GM12865 (cell line): Measurements from ENCODE around the gene ARMH3.

ENCODE experiments used
- DNase-seq: peaks from one replicate; pipeline ENCODE4 v3.0.0; 2010; ENCODE audit warnings: low read depth
- H3K4me3 ChIP-seq: 2 replicates; pipeline ENCODE4 v1.5.1; 2011; ENCODE audit warnings: mild to moderate bottlenecking, low read depth, low read length, control low read depth
- TF ChIP-seq, protein P1 (sequence below): IDR thresholded peaks from 2 replicates; pipeline ENCODE4 v1.5.1; 2011; ENCODE audit warnings: low read length, control low read depth, low read depth, inconsistent platforms; ENCODE audit not compliant: insufficient read depth; ENCODE audit errors: missing control alignments

The ARMH3 gene

GRCh38 chr10:101933976-101934375 is 122.0 kb downstream of the ARMH3 start:
- no peak overlapping the region for H3K4me3 ChIP-seq
- TF ChIP-seq, protein P1, sequence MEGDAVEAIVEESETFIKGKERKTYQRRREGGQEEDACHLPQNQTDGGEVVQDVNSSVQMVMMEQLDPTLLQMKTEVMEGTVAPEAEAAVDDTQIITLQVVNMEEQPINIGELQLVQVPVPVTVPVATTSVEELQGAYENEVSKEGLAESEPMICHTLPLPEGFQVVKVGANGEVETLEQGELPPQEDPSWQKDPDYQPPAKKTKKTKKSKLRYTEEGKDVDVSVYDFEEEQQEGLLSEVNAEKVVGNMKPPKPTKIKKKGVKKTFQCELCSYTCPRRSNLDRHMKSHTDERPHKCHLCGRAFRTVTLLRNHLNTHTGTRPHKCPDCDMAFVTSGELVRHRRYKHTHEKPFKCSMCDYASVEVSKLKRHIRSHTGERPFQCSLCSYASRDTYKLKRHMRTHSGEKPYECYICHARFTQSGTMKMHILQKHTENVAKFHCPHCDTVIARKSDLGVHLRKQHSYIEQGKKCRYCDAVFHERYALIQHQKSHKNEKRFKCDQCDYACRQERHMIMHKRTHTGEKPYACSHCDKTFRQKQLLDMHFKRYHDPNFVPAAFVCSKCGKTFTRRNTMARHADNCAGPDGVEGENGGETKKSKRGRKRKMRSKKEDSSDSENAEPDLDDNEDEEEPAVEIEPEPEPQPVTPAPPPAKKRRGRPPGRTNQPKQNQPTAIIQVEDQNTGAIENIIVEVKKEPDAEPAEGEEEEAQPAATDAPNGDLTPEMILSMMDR: no peak
- DNase-seq: no peak

DNA sequence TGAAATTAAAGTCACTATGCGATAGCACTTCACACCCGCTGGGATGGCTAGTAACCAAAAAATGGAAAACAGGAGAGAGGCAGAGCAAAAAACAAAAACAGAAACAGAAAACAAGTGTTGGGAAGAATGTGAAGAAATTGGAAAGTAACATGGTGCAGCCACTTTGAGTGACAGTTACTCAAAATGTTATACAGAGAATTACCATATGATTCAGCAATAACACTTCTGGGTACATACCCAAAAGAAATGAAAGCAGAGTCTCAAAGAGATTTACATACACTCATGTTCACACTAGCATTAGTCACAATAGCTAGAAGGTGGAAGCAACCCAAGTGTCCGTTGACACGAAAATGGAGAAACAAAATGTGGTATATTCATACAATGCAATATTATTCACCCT is 123.8 kb downstream of the ARMH3 start:
- TF ChIP-seq, protein P1: no peak
- peak; percentile 7 for DNase-seq
- no peak overlapping the region for H3K4me3 ChIP-seq

- TF ChIP-seq, protein P1: no peak
- no peak overlapping the region for H3K4me3 ChIP-seq
- DNase-seq: no peak
Observed at GRCh38 chr10:101925027-101925426, 130.9 kb downstream of the ARMH3 start.

DNA sequence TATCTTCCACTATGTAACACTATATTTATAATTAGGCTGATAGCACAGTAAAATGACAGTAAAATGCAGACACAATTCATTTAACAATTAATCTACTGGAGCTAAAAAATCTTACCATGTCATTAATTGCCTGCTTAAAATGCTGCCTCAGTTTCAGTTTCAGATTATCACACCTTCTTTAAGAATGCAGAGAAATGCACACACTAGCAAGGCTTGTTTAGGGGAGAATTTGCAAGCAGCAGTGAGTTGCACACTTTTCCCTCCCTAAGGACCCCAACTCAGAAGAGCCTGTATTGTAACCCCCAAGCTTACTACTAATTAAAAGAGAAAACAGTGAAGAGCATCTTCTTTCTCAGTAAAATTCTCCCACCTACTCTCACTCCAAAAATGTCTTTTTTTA is 132.7 kb downstream of the ARMH3 start:
- DNase-seq: no peak
- no peak overlapping the region for H3K4me3 ChIP-seq
- TF ChIP-seq, protein P1: no peak

GRCh38 chr10:101922846-101923245 is 133.1 kb downstream of the ARMH3 start:
- H3K4me3 ChIP-seq: no peak overlapping the region
- TF ChIP-seq, protein P1: no peak
- DNase-seq: no peak

- TF ChIP-seq, protein P1: no peak
- H3K4me3 ChIP-seq: no peak overlapping the region
- no peak for DNase-seq
Observed at GRCh38 chr10:101920546-101920945, 135.4 kb downstream of the ARMH3 start.

GRCh38 chr10:101919026-101919770 is 136.8 kb downstream of the ARMH3 start:
- TF ChIP-seq, protein P1: no peak
- DNase-seq: no peak
- H3K4me3 ChIP-seq: no peak overlapping the region
